Psoas muscle (tissue), 8 donors: Measurements from ENCODE around the gene SLC22A2. TPM values are rescaled to one million over a fixed set of nuclear protein-coding genes. Genes with fewer than 3 reads are reported as not detected.

Experiments used
- ATAC-seq, 4 donors: fragments of 200-7000 bp; cut with Tn5 transposase; one replicate each; pipeline ENCODE4 v1.9.1; 2020; ENCODE audit warnings: moderate library complexity in 3 of 4, mild to moderate bottlenecking in 2 of 4
- DNase-seq, 2 donors: peaks; one replicate each; pipeline ENCODE4 v3.0.0-alpha.2; 2020
- H3K27ac ChIP-seq: fragments of 200-600 bp; one replicate; pipeline ENCODE4 v1.8.0; 2022
- H3K27me3 ChIP-seq, 3 donors: fragments of 200-600 bp in 1 of 3; one replicate each; pipeline versions ENCODE4 v1.6.1 to v1.8.0; 2013 to 2022; ENCODE audit warnings: low read length in 2 of 3, mild to moderate bottlenecking in 2 of 3, moderate library complexity in 1 of 3; ENCODE audit not compliant: insufficient read depth in 3 of 3
- H3K36me3 ChIP-seq, 2 donors: fragments of 200-600 bp in 1 of 2; one replicate each; pipeline versions ENCODE4 v1.6.1 to v1.8.0; 2013 to 2022; ENCODE audit warnings: low read depth in 1 of 2, mild to moderate bottlenecking in 1 of 2, moderate library complexity in 1 of 2; ENCODE audit not compliant: insufficient read depth in 1 of 2
- H3K4me1 ChIP-seq: fragments of 200-600 bp; one replicate; pipeline ENCODE4 v1.8.0; 2022
- H3K4me3 ChIP-seq: fragments of 200-600 bp; one replicate; pipeline ENCODE4 v1.8.0; 2022; ENCODE audit warnings: mild to moderate bottlenecking
- H3K9me3 ChIP-seq: fragments of 200-600 bp; one replicate; pipeline ENCODE4 v1.8.0; 2022
- WGBS, 3 donors: extraction: QIAGEN DNeasy Blood & Tissue Kit; methylation state at CpG; one replicate each; pipeline versions ENCODE4 v1.1.6 to v1.1.7; 2013; 5-methylcytosine and 5-hydroxymethylcytosine counted together
- intact Hi-C, 2 donors: fragments of 100-400 bp; cut with DNase I; formaldehyde crosslinking; loops; one replicate each; pipeline versions ENCODE4 v1.11.0 to v1.14.2; 2022
- polyA plus RNA-seq, 3 donors: library from polyadenylated mRNA; stranded (reverse); fragments of 200-250 nt; gene quantifications; one replicate each; pipeline ENCODE4 v1.2.3, GENCODE V29; 2013
- total RNA-seq, 4 donors: library from RNA; stranded (reverse); fragmentation: NEBNext Ultra II Directional in 2 of 4; extraction: Animal tissue kit (Norgen Biotek cat#: 25700) in 2 of 4; gene quantifications; one replicate each; pipeline versions ENCODE4 v1.2.1 to v1.2.4, GENCODE V29; 2021 to 2023
- TF ChIP-seq, protein P1 (sequence below): fragments of 200-600 bp; IDR thresholded peaks from one replicate; pipeline ENCODE4 v1.8.0; 2022; ENCODE audit warnings: antibody characterized with exemption
- donor health status: healthy with polysubstance abuse.
- donor health status: DM: no; HTN: no; CAD: no; lungs with moderate emphysema.
- donor health status: Bipolar disorder and iron deficiency.
- donor health status: healthy.
- donor health status: DM: yes; HTN: yes; CAD: no.
- donor health status: DM: no; HTN: no; CAD: no.
- donor health status: DM: no; HTN: no; CAD: no.
- donor health status: DM: yes; HTN: yes; CAD: no.

Gene SLC22A2
- total and polyA plus RNA-seq, 7 donors, result 0.06 to 0.75 (median 0.44) TPM; not detected in 1

DNA sequence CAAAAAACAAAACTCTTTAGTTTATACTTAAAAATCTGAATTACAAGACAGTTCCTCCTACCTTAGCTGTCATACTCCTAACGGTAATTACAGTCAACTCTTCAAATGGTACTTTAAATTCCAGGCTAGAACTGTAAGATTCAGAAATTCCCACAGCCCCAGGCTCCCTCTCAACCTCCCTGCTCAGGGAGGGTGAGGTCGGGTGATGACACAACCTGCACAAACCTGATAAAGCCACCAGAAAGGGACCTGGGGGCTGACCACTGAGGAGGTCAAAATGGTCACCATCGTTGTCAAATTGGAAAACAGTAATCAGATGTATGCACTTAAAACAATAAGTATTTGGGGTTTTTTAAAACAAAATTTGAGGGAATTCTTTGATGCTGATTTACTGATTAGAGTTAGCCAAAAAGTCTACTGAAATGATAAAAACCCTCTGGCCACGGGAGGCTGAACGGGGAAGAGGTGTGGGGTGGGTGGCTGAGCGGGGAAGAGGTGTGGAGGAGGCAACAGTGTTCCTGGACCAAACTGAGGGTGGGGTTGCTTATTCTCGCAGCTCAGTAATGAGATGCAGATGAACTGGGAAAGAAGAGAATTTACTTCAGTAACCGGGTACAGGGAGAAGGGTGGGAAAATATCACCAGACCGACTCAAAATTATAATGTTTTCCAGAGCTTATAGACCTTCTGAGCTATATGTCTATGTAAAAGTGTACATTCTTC is 84.7 kb downstream of the SLC22A2 start:
- H3K27ac ChIP-seq, result no peak overlapping the region
- H3K27me3 ChIP-seq, result no peaks in the 10 kb centered on the region
- 76 to 79% (median 78%) methylated on average over 9 of the region's 9 CpGs for WGBS, 3 donors
- ATAC-seq (no peak), DNase-seq (no peak)
- TF ChIP-seq, protein P1, sequence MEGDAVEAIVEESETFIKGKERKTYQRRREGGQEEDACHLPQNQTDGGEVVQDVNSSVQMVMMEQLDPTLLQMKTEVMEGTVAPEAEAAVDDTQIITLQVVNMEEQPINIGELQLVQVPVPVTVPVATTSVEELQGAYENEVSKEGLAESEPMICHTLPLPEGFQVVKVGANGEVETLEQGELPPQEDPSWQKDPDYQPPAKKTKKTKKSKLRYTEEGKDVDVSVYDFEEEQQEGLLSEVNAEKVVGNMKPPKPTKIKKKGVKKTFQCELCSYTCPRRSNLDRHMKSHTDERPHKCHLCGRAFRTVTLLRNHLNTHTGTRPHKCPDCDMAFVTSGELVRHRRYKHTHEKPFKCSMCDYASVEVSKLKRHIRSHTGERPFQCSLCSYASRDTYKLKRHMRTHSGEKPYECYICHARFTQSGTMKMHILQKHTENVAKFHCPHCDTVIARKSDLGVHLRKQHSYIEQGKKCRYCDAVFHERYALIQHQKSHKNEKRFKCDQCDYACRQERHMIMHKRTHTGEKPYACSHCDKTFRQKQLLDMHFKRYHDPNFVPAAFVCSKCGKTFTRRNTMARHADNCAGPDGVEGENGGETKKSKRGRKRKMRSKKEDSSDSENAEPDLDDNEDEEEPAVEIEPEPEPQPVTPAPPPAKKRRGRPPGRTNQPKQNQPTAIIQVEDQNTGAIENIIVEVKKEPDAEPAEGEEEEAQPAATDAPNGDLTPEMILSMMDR, result no peak
- H3K36me3 ChIP-seq, result no peaks in the 10 kb centered on the region
- intact Hi-C loops, result no loop called here
- no peaks in the 10 kb centered on the region for H3K9me3 ChIP-seq
- no peak overlapping the region for H3K4me3 ChIP-seq
- H3K4me1 ChIP-seq, result no peaks in the 10 kb centered on the region

DNA sequence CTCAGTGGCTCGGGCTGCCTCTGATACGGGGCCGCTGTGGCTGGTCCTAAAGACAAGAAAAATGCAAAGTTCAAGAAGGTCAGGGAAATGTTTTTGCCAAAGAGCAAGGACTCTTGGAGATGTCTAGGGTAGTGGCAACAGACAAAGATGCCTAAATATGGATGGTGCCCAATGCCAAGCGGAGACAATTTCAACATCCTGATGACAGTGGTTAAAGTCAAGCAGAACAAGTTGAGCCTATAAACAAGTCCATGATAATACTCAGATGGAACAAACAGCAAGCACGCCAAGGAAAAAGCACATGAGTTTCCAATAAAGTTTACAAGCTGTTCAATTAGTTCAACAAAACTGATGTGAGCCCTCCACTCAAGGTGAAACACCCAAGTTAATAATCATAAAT is 85.9 kb downstream of the SLC22A2 start:
- Histone ChIP-seq H3K27ac (no peak overlapping the region), H3K36me3 (no peaks in the 10 kb centered on the region), H3K4me1 (no peaks in the 10 kb centered on the region), H3K9me3 (no peaks in the 10 kb centered on the region), H3K27me3 (no peaks in the 10 kb centered on the region), H3K4me3 (no peak overlapping the region)
- WGBS, 3 donors, result 91 to 95% (median 91%) methylated on average over 5 of the region's 5 CpGs
- ATAC-seq (no peak), DNase-seq (no peak)
- intact Hi-C loops, result no loop called here
- TF ChIP-seq, protein P1, result no peak

- no peaks in the 10 kb centered on the region for H3K27me3 ChIP-seq
- H3K4me1 ChIP-seq, result no peaks in the 10 kb centered on the region
- intact Hi-C loops, result no loop called here
- no peak for ATAC-seq
- WGBS, 3 donors, result 56 to 61% (median 58%) methylated on average over 6 of the region's 6 CpGs
- peaks cover under 1% of the 10 kb centered on the region for H3K9me3 ChIP-seq
- no peak overlapping the region for H3K27ac ChIP-seq
- no peak overlapping the region for H3K4me3 ChIP-seq
- TF ChIP-seq, protein P1, result no peak
- DNase-seq, result no peak
- H3K36me3 ChIP-seq, result no peaks in the 10 kb centered on the region
These were observed 88.5 kb downstream of the SLC22A2 start for GRCh38 chr6:160170018-160170680.

- ATAC-seq (no peak), DNase-seq (no peak)
- intact Hi-C loops, result no loop called here
- Histone ChIP-seq H3K27ac (no peak overlapping the region), H3K4me3 (no peak overlapping the region), H3K36me3 (no peaks in the 10 kb centered on the region), H3K4me1 (no peaks in the 10 kb centered on the region), H3K9me3 (peaks cover 3% of the 10 kb centered on the region), H3K27me3 (no peaks in the 10 kb centered on the region)
- TF ChIP-seq, protein P1, result no peak
- WGBS, 3 donors, result 63 to 67% (median 64%) methylated on average over 7 of the region's 7 CpGs
These were observed 90.8 kb downstream of the SLC22A2 start for GRCh38 chr6:160167604-160168399.

Other genes with a start within 250 kb of the SLC22A2 start
- 1 to 10 TPM in 3 of 4 donors, under 1 TPM in 1; 0.89 to 3.3 (median 2.3) TPM for gene SLC22A1, start 137.0 kb downstream of the SLC22A2 start, total RNA-seq
- gene SLC22A1, start 137.0 kb downstream of the SLC22A2 start, polyA plus RNA-seq, result under 1 TPM; 0.17 to 0.45 (median 0.23) TPM
- 10 to 100 TPM; 45.4 to 91.9 (median 54.8) TPM for gene SLC22A3, start 89.6 kb upstream of the SLC22A2 start, total RNA-seq
- gene SLC22A3, start 89.6 kb upstream of the SLC22A2 start, polyA plus RNA-seq, result 100 to 1,000 TPM in 1 of 3 donors, 10 to 100 TPM in 2; 43.7 to 121 (median 45.6) TPM